WTC11 (cell line): Measurements from ENCODE around the gene KRT7.

Experiments used
- CTCF ChIP-seq: fragments of 200-600 bp; IDR thresholded peaks from 2 replicates; pipeline ENCODE4 v1.8.0; 2022; ENCODE audit warnings: antibody characterized with exemption
- E2F5 ChIP-seq: sonication (generic); formaldehyde crosslinking; IDR thresholded peaks from 2 replicates; pipeline ENCODE4 v1.8.1; 2022; ENCODE audit warnings: mild to moderate bottlenecking, moderate library complexity, missing genetic modification reagents

GRCh38 chr12:52280796-52281560, 47.9 kb downstream of the KRT7 start:
- TF ChIP-seq CTCF, result no peak
- TF ChIP-seq E2F5 (CRISPR knock-in tag), result no peak
